Measurements from ENCODE around the gene ALOX15. TPM values are rescaled to one million over a fixed set of nuclear protein-coding genes. Genes with fewer than 3 reads are reported as not detected.

The ALOX15 gene
- total RNA-seq, 1 experiment from 2014 or later = 0.31 TPM

- Histone ChIP-seq H2BK12ac (ENCODE audit: insufficient read length, low read depth, low read length) (no peak overlapping the region), H4K8ac (replicated peaks; ENCODE audit: insufficient read length, low read depth, low read length) (no peak overlapping the region), H3K23me2 (ENCODE audit: insufficient read length, low read depth, low read length, poor library complexity, severe bottlenecking) (no peaks in the 10 kb centered on the region), H3K18ac (ENCODE audit: insufficient read length, low read depth, low read length) (no peak overlapping the region), H3K4me1 (ENCODE audit: insufficient read depth, low read length) (no peaks in the 10 kb centered on the region), H3K56ac (ENCODE audit: insufficient read length, low read depth, low read length) (no peak overlapping the region), H3K14ac (ENCODE audit: insufficient read depth, low read length) (no peak overlapping the region), H3K79me1 (ENCODE audit: insufficient read depth, low read depth, low read length, poor library complexity, severe bottlenecking) (no peaks in the 10 kb centered on the region), H3K9me3 (ENCODE audit: control insufficient read depth, low read depth, low read length) (no peaks in the 10 kb centered on the region), H3K4me2 (ENCODE audit: insufficient read depth, insufficient read length, low read length) (no peak overlapping the region), H2BK5ac (ENCODE audit: insufficient read length, low read length) (no peak overlapping the region), H3K79me2 (ENCODE audit: insufficient read depth, low read length) (no peaks in the 10 kb centered on the region), H3K27ac (ENCODE audit: insufficient read length, low read depth, low read length) (no peak overlapping the region), H3K4ac (ENCODE audit: low read depth, low read length) (no peak overlapping the region), H2BK20ac (ENCODE audit: low read depth, low read length, poor library complexity, severe bottlenecking) (no peak overlapping the region), H4K91ac (ENCODE audit: insufficient read length, low read depth, low read length) (no peak overlapping the region), H2BK15ac (ENCODE audit: low read depth, low read length) (no peak overlapping the region), H2AK5ac (ENCODE audit: insufficient read length, low read length) (no peak overlapping the region), H4K5ac (ENCODE audit: insufficient read length, low read depth, low read length) (no peak overlapping the region), H2AFZ (ENCODE audit: low read length) (no peak overlapping the region), H3K27me3 (ENCODE audit: insufficient read depth, low read length) (no peaks in the 10 kb centered on the region), H2BK120ac (ENCODE audit: low read depth, low read length, poor library complexity, severe bottlenecking) (no peak overlapping the region), H3K9ac (ENCODE audit: extremely low read depth, insufficient read length, low read length) (no peak overlapping the region), H3T11ph (ENCODE audit: low read length) (no peak overlapping the region), H3K23ac (ENCODE audit: insufficient read length, low read depth, low read length) (no peak overlapping the region), H4K20me1 (ENCODE audit: control insufficient read depth, insufficient read depth, insufficient read length) (no peaks in the 10 kb centered on the region)
- Mint-ChIP-seq H3K9me3 (no peaks in the 10 kb centered on the region), H3K36me3 (ENCODE audit: insufficient read depth in 1 of 3, low read depth in 3 of 3) (no peaks in the 10 kb centered on the region), H3K4me3 (no peak overlapping the region), H3K27me3 (ENCODE audit: low read depth) (peaks cover 2% of the 10 kb centered on the region; the same call in 1 of the 2 replicates), H3K4me1 (peaks cover 11 to 14% of the 10 kb centered on the region in 2 experiments), H3K27ac (no peak overlapping the region)
- TF ChIP-seq CTCF (conservative IDR thresholded peaks at IDR 0.05) = no peak
- no peak for DNase-seq
- WGBS (ENCODE audit: extremely low coverage, insufficient read length, low lambda C conversion rate) = no CpG with 5 or more reads among the region's 17 CpGs
Observed at GRCh38 chr17:4617090-4617489, 24.4 kb downstream of the ALOX15 start.
